Aorta (tissue), 5 donors: ENCODE results near the gene GPA33. TPM values are rescaled to one million over a fixed set of nuclear protein-coding genes. Genes with fewer than 3 reads are reported as not detected.

Experiments used
- ATAC-seq: fragments of 200-7000 bp; cut with Tn5 transposase; one replicate; pipeline ENCODE4 v1.9.1; 2022; ENCODE audit warnings: moderate library complexity; ENCODE audit not compliant: low FRiP score
- DNase-seq, 2 donors: peaks; one replicate each; pipeline ENCODE4 v3.0.0-alpha.2; 2020
- H3K27ac ChIP-seq, 2 donors: one replicate each; pipeline ENCODE4 v1.5.1; 2013; ENCODE audit warnings: low read length in 2 of 2, mild to moderate bottlenecking in 2 of 2, moderate library complexity in 2 of 2, control low read depth in 1 of 2, inconsistent platforms in 1 of 2, low read depth in 1 of 2
- H3K27me3 ChIP-seq, 2 donors: one replicate each; pipeline ENCODE4 v1.6.1; 2013; ENCODE audit warnings: control low read depth in 1 of 2, low read length in 1 of 2, mild to moderate bottlenecking in 1 of 2, moderate library complexity in 1 of 2; ENCODE audit not compliant: insufficient read depth in 2 of 2, control insufficient read depth in 1 of 2
- H3K36me3 ChIP-seq, 2 donors: one replicate each; pipeline ENCODE4 v1.6.1; 2013; ENCODE audit warnings: control low read depth in 1 of 2, low read length in 1 of 2, mild to moderate bottlenecking in 1 of 2; ENCODE audit not compliant: insufficient read depth in 2 of 2, control insufficient read depth in 1 of 2
- H3K4me1 ChIP-seq, 2 donors: one replicate each; pipeline ENCODE4 v1.6.1; 2013; ENCODE audit warnings: low read length in 2 of 2, control low read depth in 1 of 2, mild to moderate bottlenecking in 1 of 2, moderate library complexity in 1 of 2; ENCODE audit not compliant: insufficient read depth in 2 of 2, control insufficient read depth in 1 of 2
- H3K4me3 ChIP-seq, 2 donors: one replicate each; pipeline ENCODE4 v1.5.1; 2013; ENCODE audit warnings: low read length in 2 of 2, control low read depth in 1 of 2, mild to moderate bottlenecking in 1 of 2
- H3K9me3 ChIP-seq: one replicate; pipeline ENCODE4 v1.6.1; 2013; ENCODE audit warnings: mild to moderate bottlenecking, low read length; ENCODE audit not compliant: control insufficient read depth
- WGBS, 2 donors: extraction: QIAGEN DNeasy Blood & Tissue Kit; methylation state at CpG; one replicate each; pipeline ENCODE4 v1.1.7; 2013; 5-methylcytosine and 5-hydroxymethylcytosine counted together
- intact Hi-C, 2 donors: fragments of 100-400 bp; cut with DNase I; formaldehyde crosslinking; loops; one replicate each; pipeline versions ENCODE4 v1.14.2 to v1.15.0; 2022
- long read RNA-seq, 2 donors: library from polyadenylated mRNA; unstranded; transcript quantifications; one replicate each; pipeline ENCODE4 v2.0.0, GENCODE V29; 2020 to 2021
- polyA plus RNA-seq, 2 donors: library from polyadenylated mRNA; stranded (reverse); fragments of 200-250 nt; gene quantifications; one replicate each; pipeline ENCODE4 v1.2.3, GENCODE V29; 2013
- total RNA-seq, 2 donors: library from RNA; stranded (reverse); fragmentation: NEBNext Ultra II Directional; extraction: Animal tissue kit (Norgen Biotek cat#: 25700); gene quantifications; one replicate each; pipeline ENCODE4 v1.2.1, GENCODE V29; 2021
- donor health status: healthy with polysubstance abuse.
- donor health status: Bipolar disorder and iron deficiency.
- donor health status: DM: no; HTN: no; CAD: no.
- donor health status: DM: no; HTN: no; CAD: no.
- donor health status: DM: yes; HTN: yes; CAD: no.

GPA33 gene, protein sequence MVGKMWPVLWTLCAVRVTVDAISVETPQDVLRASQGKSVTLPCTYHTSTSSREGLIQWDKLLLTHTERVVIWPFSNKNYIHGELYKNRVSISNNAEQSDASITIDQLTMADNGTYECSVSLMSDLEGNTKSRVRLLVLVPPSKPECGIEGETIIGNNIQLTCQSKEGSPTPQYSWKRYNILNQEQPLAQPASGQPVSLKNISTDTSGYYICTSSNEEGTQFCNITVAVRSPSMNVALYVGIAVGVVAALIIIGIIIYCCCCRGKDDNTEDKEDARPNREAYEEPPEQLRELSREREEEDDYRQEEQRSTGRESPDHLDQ
- total RNA-seq (not detected), polyA plus RNA-seq (1 to 10 TPM in 1 of 2 donors, under 1 TPM in 1; 0.20 to 8.9 TPM)
- long read RNA-seq, donor 1, partial matches to known transcripts, result 0 of 2 reads
- long read RNA-seq, donor 1, other reads (novel, unspliced or antisense), result 2 of 2 reads
- long read RNA-seq, donor 2, partial matches to known transcripts, result 0 of 5 reads
- long read RNA-seq, donor 2, other reads (novel, unspliced or antisense), result 5 of 5 reads

DNA sequence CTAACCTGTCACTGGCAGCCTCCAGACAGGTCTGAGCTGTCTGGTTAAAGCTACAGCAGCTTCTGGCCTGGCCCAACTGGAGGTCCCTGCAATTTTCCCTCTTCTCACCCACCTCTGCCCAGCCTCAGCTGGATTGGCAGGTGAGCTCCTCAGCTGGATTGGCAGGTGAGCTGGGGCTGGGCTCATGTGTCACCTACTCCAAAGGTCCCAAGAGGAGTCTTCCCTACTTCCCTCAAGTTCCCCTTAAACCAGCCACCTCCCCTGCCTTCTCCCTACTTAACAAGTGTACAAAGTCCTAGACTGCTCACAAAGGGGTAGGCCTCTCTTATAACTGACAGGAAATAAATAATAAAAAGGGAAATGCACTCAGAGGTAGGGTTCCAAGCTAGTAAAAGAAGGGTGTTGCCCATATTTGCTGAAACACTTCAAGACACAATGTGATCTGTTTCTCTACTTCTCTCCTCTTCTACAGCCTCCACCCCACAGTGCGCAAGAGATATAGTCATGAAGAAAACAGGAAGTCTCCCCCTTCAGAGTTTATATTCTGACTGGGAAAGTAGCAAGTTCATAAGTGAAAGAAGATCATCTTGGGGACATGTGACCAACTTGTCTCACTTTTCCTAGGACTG is at the start of gene GPA33:
GPA33 (minus strand) TSS at position 64 of the 629 bp plus-strand sequence. CDS start 90 bp downstream, outside the sequence.
- H3K36me3 ChIP-seq, result no peaks in the 10 kb centered on the region
- no peaks in the 10 kb centered on the region for H3K27me3 ChIP-seq
- H3K4me1 ChIP-seq, result no peaks in the 10 kb centered on the region
- intact Hi-C loops, result no loop called here
- no peaks in the 10 kb centered on the region for H3K9me3 ChIP-seq
- no peak for DNase-seq
- H3K4me3 ChIP-seq, result no peak within 1 kb of the TSS
- no peak within 1 kb of the TSS for H3K27ac ChIP-seq
- ATAC-seq, result no peak
- WGBS, 2 donors, result 88 to 93% methylated on average over 1 of the region's 1 CpG

DNA sequence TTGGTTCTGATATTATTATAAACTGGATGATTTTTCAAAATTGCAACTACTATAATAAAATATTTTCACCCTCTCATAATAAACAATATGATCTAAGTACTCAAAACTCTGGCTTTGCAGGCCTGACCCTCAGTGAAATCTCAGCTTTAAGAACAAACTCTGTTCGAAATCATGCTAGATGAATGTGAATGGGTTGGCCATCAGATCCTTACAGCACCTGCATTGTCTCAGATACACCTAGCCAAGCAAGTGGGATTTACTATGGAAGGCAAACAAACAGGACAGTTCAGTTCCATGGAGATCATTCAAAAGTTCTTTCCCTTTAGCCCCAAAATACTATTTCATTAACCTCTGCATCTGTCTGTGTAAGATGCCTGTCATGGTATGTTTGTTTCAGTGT is 48.5 kb upstream of the GPA33 start:
- WGBS, 2 donors, result 93% methylated on average over 1 of the region's 1 CpG
- DNase-seq (no peak), ATAC-seq (no peak)
- Histone ChIP-seq H3K36me3 (no peaks in the 10 kb centered on the region), H3K4me1 (peaks cover 0 to 4% of the 10 kb centered on the region in 2 donors), H3K4me3 (no peak overlapping the region), H3K27me3 (no peaks in the 10 kb centered on the region), H3K9me3 (no peaks in the 10 kb centered on the region), H3K27ac (no peak overlapping the region)
- intact Hi-C loops, result no loop called here

- no peak for DNase-seq
- no peak for ATAC-seq
These were observed 47.8 kb upstream of the GPA33 start for GRCh38 chr1:167137793-167138510.

GRCh38 chr1:167137332-167137781 is 47.2 kb upstream of the GPA33 start:
- WGBS, 2 donors, result 11 to 13% methylated on average over 6 of the region's 6 CpGs
- H3K27ac ChIP-seq, result peak overlapping the region in 1 of 2 donors; percentile 65
- H3K9me3 ChIP-seq, result no peaks in the 10 kb centered on the region
- peaks cover 0 to 4% of the 10 kb centered on the region in 2 donors for H3K4me1 ChIP-seq
- DNase-seq (no peak), ATAC-seq (no peak)
- intact Hi-C loops, result no loop called here
- H3K27me3 ChIP-seq, result no peaks in the 10 kb centered on the region
- no peak overlapping the region for H3K4me3 ChIP-seq
- H3K36me3 ChIP-seq, result no peaks in the 10 kb centered on the region

More at GRCh38 chr1:167137793-167138510, 47.8 kb upstream of the GPA33 start:
- Histone ChIP-seq H3K4me3 (no peak overlapping the region), H3K36me3 (no peaks in the 10 kb centered on the region), H3K27ac (no peak overlapping the region), H3K9me3 (no peaks in the 10 kb centered on the region), H3K4me1 (peaks cover 0 to 4% of the 10 kb centered on the region in 2 donors), H3K27me3 (no peaks in the 10 kb centered on the region)
- WGBS, 2 donors, result 82 to 87% methylated on average over 3 of the region's 3 CpGs
- intact Hi-C loops, result no loop called here

DNA sequence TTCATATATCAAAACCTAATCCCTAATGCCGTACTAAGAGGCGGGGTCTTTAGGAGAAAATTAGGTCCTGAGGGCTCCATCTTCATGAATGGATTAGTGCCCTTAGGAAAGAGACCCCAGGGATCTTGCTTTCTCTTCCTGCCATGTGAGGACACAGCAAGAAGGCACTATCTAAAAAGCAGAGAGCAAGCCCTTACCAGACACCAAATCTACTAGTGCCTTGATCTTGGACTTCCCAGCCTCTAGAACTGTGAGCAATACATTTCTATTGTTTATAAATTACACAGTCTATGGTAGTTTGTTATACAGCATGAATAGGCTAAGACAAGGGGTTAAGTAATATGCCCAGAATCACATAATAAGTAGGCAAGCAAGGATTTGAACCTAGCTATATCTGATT is 46.6 kb upstream of the GPA33 start:
- Histone ChIP-seq H3K4me3 (no peak overlapping the region), H3K9me3 (no peaks in the 10 kb centered on the region), H3K27me3 (no peaks in the 10 kb centered on the region), H3K27ac (no peak overlapping the region), H3K4me1 (peaks cover 0 to 4% of the 10 kb centered on the region in 2 donors), H3K36me3 (no peaks in the 10 kb centered on the region)
- WGBS, 2 donors, result 49 to 50% methylated on average over 2 of the region's 2 CpGs
- ATAC-seq, result no peak
- no peak for DNase-seq
- intact Hi-C loops, result no loop called here

GRCh38 chr1:167136191-167136614 is 46.0 kb upstream of the GPA33 start:
- intact Hi-C loops, result no loop called here
- peak overlapping the region in 1 of 2 donors; percentile 83 for H3K27ac ChIP-seq
- no peak overlapping the region for H3K4me3 ChIP-seq
- H3K4me1 ChIP-seq, result peaks cover 0 to 4% of the 10 kb centered on the region in 2 donors
- no peak for DNase-seq
- 3 to 12% methylated on average over 2 of the region's 2 CpGs for WGBS, 2 donors
- ATAC-seq, result no peak
- no peaks in the 10 kb centered on the region for H3K9me3 ChIP-seq
- no peaks in the 10 kb centered on the region for H3K27me3 ChIP-seq
- no peaks in the 10 kb centered on the region for H3K36me3 ChIP-seq

DNA sequence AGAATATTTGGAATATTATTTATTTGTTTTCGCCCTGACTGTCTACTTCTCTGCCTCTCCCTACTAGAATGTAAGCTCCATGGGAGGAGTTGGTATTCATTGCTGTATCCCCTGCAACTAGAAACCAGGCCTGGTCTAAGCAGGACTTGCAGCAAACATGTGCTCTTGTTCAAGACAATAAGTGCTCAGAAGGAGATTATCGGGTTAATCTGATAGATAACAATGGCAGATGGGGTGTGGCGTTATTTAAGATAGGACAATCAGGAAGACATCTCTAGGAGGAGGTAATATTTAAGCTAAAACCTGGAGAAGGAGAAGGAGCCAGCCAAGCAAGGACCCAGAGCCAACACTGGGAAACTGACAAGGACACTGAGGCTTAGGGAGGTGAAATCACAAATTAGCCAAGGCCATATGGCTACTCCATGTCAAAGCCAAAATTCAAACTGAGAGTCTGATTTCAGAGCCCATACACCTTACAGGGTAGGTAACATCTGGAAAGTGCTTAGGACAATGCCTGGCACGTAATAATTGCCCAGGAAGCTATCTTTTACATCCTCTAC is 45.2 kb upstream of the GPA33 start:
- Histone ChIP-seq H3K27ac (peak overlapping the region in 1 of 2 donors; percentile 71), H3K9me3 (no peaks in the 10 kb centered on the region), H3K36me3 (no peaks in the 10 kb centered on the region), H3K27me3 (no peaks in the 10 kb centered on the region), H3K4me1 (peaks cover 0 to 4% of the 10 kb centered on the region in 2 donors), H3K4me3 (no peak overlapping the region)
- ATAC-seq (no peak), DNase-seq (no peak)
- WGBS, 2 donors, result 61 to 82% methylated on average over 4 of the region's 4 CpGs
- intact Hi-C loops, result no loop called here

DNA sequence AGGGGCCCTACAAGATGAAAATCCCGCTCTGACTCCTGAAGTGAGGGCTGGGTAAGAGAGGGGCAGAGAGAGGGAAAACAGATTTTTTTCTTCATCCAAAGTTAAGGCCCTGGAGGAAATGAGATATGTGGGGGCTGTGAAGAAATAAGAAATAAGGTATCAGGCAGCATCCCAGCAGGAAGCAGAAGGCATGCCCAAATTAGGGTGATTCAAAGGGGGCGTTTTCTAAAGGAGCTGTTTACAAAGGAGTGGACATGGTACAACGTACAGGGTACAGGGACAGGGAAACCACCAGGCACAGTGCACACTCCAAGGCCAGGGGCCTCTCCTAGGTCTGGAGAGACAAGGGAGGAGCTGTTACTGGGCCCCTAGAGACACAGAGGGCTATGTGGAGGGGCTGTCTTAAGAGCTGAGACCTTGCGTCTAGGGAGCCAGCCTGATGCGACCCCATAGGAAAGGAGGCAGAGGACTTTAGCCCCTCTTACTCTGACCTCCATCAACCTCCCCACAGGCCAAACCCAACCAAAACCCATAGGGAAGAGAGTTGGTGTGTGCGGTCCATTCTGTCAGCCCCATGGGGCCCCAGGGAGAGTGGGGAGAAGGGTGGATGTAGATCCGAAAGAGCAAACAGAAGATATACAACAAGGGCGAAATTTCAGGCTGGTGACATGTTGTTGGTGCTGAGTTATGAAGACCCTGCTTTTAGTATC is 42.3 kb upstream of the GPA33 start:
- DNase-seq (no peak), ATAC-seq (no peak)
- H3K27ac ChIP-seq, result no peak overlapping the region
- H3K4me3 ChIP-seq, result no peak overlapping the region
- H3K4me1 ChIP-seq, result peaks cover 0 to 4% of the 10 kb centered on the region in 2 donors
- intact Hi-C loops, result no loop called here
- peaks cover 0 to 7% of the 10 kb centered on the region in 2 donors for H3K36me3 ChIP-seq
- no peaks in the 10 kb centered on the region for H3K27me3 ChIP-seq
- no peaks in the 10 kb centered on the region for H3K9me3 ChIP-seq
- 74 to 76% methylated on average over 8 of the region's 8 CpGs for WGBS, 2 donors
